ENCODE measurements around the gene ARHGAP5. TPM values are rescaled to one million over a fixed set of nuclear protein-coding genes. Genes with fewer than 3 reads are reported as not detected.

Gene ARHGAP5
- polyA plus RNA-seq, 3 donors: 2.5 to 6.3 (median 4.3) TPM

GRCh38 chr14:32038876-32039275, 38.2 kb upstream of the ARHGAP5 start:
- DNase-seq: no peak
- Histone ChIP-seq H4K20me1 (ENCODE audit: insufficient read depth, low read length) (no peaks in the 10 kb centered on the region), H3K27me3 (ENCODE audit: control insufficient read depth in 2 of 2, insufficient read depth in 2 of 2, low read length in 2 of 2) (peaks cover 0 to 3% of the 10 kb centered on the region in 2 donors), H3K27ac (ENCODE audit: low read depth in 1 of 2, low read length in 2 of 2) (no peak overlapping the region), H3K4me3 (replicated peaks in 1 of 3; ENCODE audit: low read depth in 2 of 3, low read length in 3 of 3) (no peak overlapping the region), H3K9me3 (replicated peaks in 1 of 2; ENCODE audit: control insufficient read depth in 1 of 2, insufficient read depth in 1 of 2, low read length in 2 of 2) (no peaks in the 10 kb centered on the region), H3K9ac (ENCODE audit: insufficient read depth, low read length, poor library complexity, severe bottlenecking) (no peak overlapping the region), H3K4me1 (ENCODE audit: control insufficient read depth in 1 of 2, insufficient read depth in 2 of 2, low read length in 2 of 2) (no peaks in the 10 kb centered on the region), H3K4me2 (replicated peaks; ENCODE audit: extremely low read depth, low read length, poor library complexity, severe bottlenecking) (no peak overlapping the region), H3K36me3 (replicated peaks in 1 of 2; ENCODE audit: control insufficient read depth in 1 of 2, insufficient read depth in 2 of 2, low read length in 2 of 2) (no peaks in the 10 kb centered on the region), H3K79me2 (ENCODE audit: insufficient read depth, low read length) (no peaks in the 10 kb centered on the region), H2AFZ (ENCODE audit: insufficient read depth, low read depth, low read length, poor library complexity, severe bottlenecking) (no peak overlapping the region)
- no peak overlapping the region for H3K4me3 Mint-ChIP-seq
- H3K4me1 Mint-ChIP-seq: peaks cover 7% of the 10 kb centered on the region
- peaks cover 0 to 2% (median 0%) of the 10 kb centered on the region in 7 donors for H3K9me3 Mint-ChIP-seq
- intact Hi-C loops (cut with micrococcal nuclease): no loop called here
- no peak overlapping the region for H3K27ac Mint-ChIP-seq
- WGBS (ENCODE audit: insufficient coverage): no CpG with 5 or more reads among the region's 1 CpG
- no peaks in the 10 kb centered on the region for H3K36me3 Mint-ChIP-seq
- TF ChIP-seq, protein P1, sequence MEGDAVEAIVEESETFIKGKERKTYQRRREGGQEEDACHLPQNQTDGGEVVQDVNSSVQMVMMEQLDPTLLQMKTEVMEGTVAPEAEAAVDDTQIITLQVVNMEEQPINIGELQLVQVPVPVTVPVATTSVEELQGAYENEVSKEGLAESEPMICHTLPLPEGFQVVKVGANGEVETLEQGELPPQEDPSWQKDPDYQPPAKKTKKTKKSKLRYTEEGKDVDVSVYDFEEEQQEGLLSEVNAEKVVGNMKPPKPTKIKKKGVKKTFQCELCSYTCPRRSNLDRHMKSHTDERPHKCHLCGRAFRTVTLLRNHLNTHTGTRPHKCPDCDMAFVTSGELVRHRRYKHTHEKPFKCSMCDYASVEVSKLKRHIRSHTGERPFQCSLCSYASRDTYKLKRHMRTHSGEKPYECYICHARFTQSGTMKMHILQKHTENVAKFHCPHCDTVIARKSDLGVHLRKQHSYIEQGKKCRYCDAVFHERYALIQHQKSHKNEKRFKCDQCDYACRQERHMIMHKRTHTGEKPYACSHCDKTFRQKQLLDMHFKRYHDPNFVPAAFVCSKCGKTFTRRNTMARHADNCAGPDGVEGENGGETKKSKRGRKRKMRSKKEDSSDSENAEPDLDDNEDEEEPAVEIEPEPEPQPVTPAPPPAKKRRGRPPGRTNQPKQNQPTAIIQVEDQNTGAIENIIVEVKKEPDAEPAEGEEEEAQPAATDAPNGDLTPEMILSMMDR (IDR thresholded peaks at IDR 0.05): no peak
- peaks cover 2 to 5% (median 2%) of the 10 kb centered on the region in 3 donors for H3K27me3 Mint-ChIP-seq (ENCODE audit: low read depth in 3 of 3)

GRCh38 chr14:32039401-32040030, 37.6 kb upstream of the ARHGAP5 start:
- peaks cover 8% of the 10 kb centered on the region for H3K4me1 Mint-ChIP-seq
- Histone ChIP-seq H4K20me1 (ENCODE audit: insufficient read depth, low read length) (no peaks in the 10 kb centered on the region), H3K4me1 (ENCODE audit: control insufficient read depth in 1 of 2, insufficient read depth in 2 of 2, low read length in 2 of 2) (no peaks in the 10 kb centered on the region), H3K4me2 (replicated peaks; ENCODE audit: extremely low read depth, low read length, poor library complexity, severe bottlenecking) (no peak overlapping the region), H3K27me3 (ENCODE audit: control insufficient read depth in 2 of 2, insufficient read depth in 2 of 2, low read length in 2 of 2) (peaks cover 0 to 3% of the 10 kb centered on the region in 2 donors), H3K9me3 (replicated peaks in 1 of 2; ENCODE audit: control insufficient read depth in 1 of 2, insufficient read depth in 1 of 2, low read length in 2 of 2) (no peaks in the 10 kb centered on the region), H3K36me3 (replicated peaks in 1 of 2; ENCODE audit: control insufficient read depth in 1 of 2, insufficient read depth in 2 of 2, low read length in 2 of 2) (no peaks in the 10 kb centered on the region), H3K79me2 (ENCODE audit: insufficient read depth, low read length) (no peaks in the 10 kb centered on the region), H2AFZ (ENCODE audit: insufficient read depth, low read depth, low read length, poor library complexity, severe bottlenecking) (no peak overlapping the region), H3K9ac (ENCODE audit: insufficient read depth, low read length, poor library complexity, severe bottlenecking) (no peak overlapping the region), H3K4me3 (replicated peaks in 1 of 3; ENCODE audit: low read depth in 2 of 3, low read length in 3 of 3) (no peak overlapping the region), H3K27ac (ENCODE audit: low read depth in 1 of 2, low read length in 2 of 2) (no peak overlapping the region)
- H3K4me3 Mint-ChIP-seq: no peak overlapping the region
- no peak overlapping the region for H3K27ac Mint-ChIP-seq
- H3K27me3 Mint-ChIP-seq (ENCODE audit: low read depth in 3 of 3): peaks cover 2 to 4% (median 2%) of the 10 kb centered on the region in 3 donors
- H3K9me3 Mint-ChIP-seq: peaks cover 0 to 2% (median 0%) of the 10 kb centered on the region in 7 donors
- TF ChIP-seq, protein P1 (IDR thresholded peaks at IDR 0.05): no peak
- 81% methylated on average over 2 of the region's 7 CpGs for WGBS (ENCODE audit: insufficient coverage)
- H3K36me3 Mint-ChIP-seq: no peaks in the 10 kb centered on the region
- intact Hi-C loops (cut with micrococcal nuclease): no loop called here
- no peak for DNase-seq

Measured in CD14-positive monocyte (primary cell).